Urothelium cell line (cell line): ENCODE results near the gene ZNF473.

Source experiments
- DNase-seq: peaks from one replicate; pipeline ENCODE4 v3.0.0; 2011; ENCODE audit warnings: low spot score, mixed read lengths
- FAIRE-seq: peaks from 2 replicates; lab custom pipeline; 2011; peaks lifted over from hg19 to GRCh38; lab: Jason Lieb, UNC

Gene ZNF473

GRCh38 chr19:50003254-50003788 lies 22.5 kb upstream of the ZNF473 start:
- FAIRE-seq (peak; percentile 59), DNase-seq (no peak)

- FAIRE-seq (peak; percentile 84), DNase-seq (peak; percentile 95)
These were observed 21.9 kb upstream of the ZNF473 start for GRCh38 chr19:50003810-50004419.

- FAIRE-seq (no peak), DNase-seq (no peak)
These were observed 20.4 kb upstream of the ZNF473 start for GRCh38 chr19:50005428-50005827.

- DNase-seq (no peak), FAIRE-seq (no peak)
These were observed 18.6 kb upstream of the ZNF473 start for GRCh38 chr19:50007170-50007569.

GRCh38 chr19:50007947-50008346 lies 17.9 kb upstream of the ZNF473 start:
- DNase-seq (no peak), FAIRE-seq (no peak)

- FAIRE-seq (no peak), DNase-seq (peak; percentile 11)
These were observed 17.3 kb upstream of the ZNF473 start for GRCh38 chr19:50008532-50008931.

GRCh38 chr19:50016225-50016807 lies 9.5 kb upstream of the ZNF473 start:
- no peak for FAIRE-seq

GRCh38 chr19:50020481-50020880 lies 5.3 kb upstream of the ZNF473 start:
- FAIRE-seq: no peak
- no peak for DNase-seq

More at GRCh38 chr19:50016225-50016807, 9.5 kb upstream of the ZNF473 start:
- no peak for DNase-seq

GRCh38 chr19:50022823-50023222 lies 3.0 kb upstream of the ZNF473 start:
- FAIRE-seq: no peak
- DNase-seq: no peak

- FAIRE-seq: no peak
These were observed 1.1 kb upstream of the ZNF473 start for GRCh38 chr19:50024719-50025021.

GRCh38 chr19:50025022-50025793 lies 597 bp upstream of the ZNF473 start, which contains the start of gene VRK3:
TSS of gene VRK3 (minus strand) at chr19:50025372. CDS start at chr19:50016162, 9,210 bp downstream.
- DNase-seq (peak; percentile 98), FAIRE-seq (peak; percentile 37)

More at GRCh38 chr19:50024719-50025021, 1.1 kb upstream of the ZNF473 start:
- DNase-seq: peak; percentile 30

- DNase-seq (no peak), FAIRE-seq (no peak)
These were observed 723 bp downstream of the ZNF473 start for GRCh38 chr19:50026550-50026906.

- DNase-seq (no peak), FAIRE-seq (no peak)
These were observed 4.4 kb downstream of the ZNF473 start for GRCh38 chr19:50030225-50030624.

GRCh38 chr19:50030937-50031336 lies 5.1 kb downstream of the ZNF473 start:
- no peak for FAIRE-seq
- no peak for DNase-seq

- no peak for FAIRE-seq
- no peak for DNase-seq
These were observed 11.1 kb downstream of the ZNF473 start for GRCh38 chr19:50036908-50037307.

- DNase-seq (no peak), FAIRE-seq (no peak)
These were observed 14.2 kb downstream of the ZNF473 start for GRCh38 chr19:50039968-50040367.

GRCh38 chr19:50040967-50041366 lies 15.2 kb downstream of the ZNF473 start:
- FAIRE-seq (no peak), DNase-seq (no peak)

- no peak for DNase-seq
- FAIRE-seq: no peak
These were observed 16.7 kb downstream of the ZNF473 start for GRCh38 chr19:50042363-50043024.

- FAIRE-seq: no peak
- DNase-seq: no peak
These were observed 18.2 kb downstream of the ZNF473 start for GRCh38 chr19:50043967-50044366.

- FAIRE-seq: no peak
- no peak for DNase-seq
These were observed 19.1 kb downstream of the ZNF473 start for GRCh38 chr19:50044922-50045321.
